GM21360 (cell line): ENCODE measurements around the gene AMIGO3.
"Not testable (repeated sequence)": the region's sequence is repeated elsewhere in the genome, so short reads cannot be mapped to it uniquely, and the experiment has no call there.

Source experiments
- ATAC-seq: cut with Tn5 transposase; IDR thresholded peaks from one replicate; pipeline ENCODE4 v1.9.1; 2021; ENCODE audit warnings: mild to moderate bottlenecking, moderate library complexity; ENCODE audit not compliant: unreplicated experiment

Gene AMIGO3

DNA sequence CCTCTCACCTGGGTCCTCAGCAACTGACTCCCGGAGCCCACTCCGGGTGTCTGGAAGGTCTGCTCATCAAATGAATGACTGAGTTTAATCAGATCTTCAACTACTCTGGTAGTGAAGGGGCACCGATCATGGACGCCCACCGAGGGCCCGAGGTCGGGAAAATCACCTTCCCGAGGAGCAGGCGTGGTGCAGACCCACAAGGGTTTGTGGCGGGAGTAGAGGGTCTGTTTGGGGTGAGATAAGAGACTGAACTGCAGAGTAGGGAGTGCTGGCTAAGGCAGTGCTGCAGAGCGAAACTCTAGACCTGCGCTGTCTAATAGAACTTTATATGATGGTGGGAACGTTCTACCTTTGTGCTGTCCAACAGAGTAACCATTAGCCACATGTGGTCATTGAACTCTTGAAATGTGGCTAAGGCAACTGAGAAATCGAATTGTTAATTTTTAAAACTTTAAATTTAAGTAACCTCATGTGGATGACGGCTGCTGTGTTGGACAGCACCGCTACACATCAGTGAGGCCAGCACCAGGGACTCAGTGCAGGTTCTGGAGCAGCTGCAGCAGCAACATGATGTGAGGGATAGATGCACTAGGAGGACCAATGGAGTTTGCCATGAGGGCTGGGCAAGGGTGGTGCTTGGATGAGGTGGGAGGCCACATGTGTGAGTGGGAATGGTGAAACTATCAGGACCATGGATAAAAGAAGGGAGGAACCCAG lies 29.4 kb downstream of the AMIGO3 start:
- ATAC-seq, result not testable (repeated sequence)

DNA sequence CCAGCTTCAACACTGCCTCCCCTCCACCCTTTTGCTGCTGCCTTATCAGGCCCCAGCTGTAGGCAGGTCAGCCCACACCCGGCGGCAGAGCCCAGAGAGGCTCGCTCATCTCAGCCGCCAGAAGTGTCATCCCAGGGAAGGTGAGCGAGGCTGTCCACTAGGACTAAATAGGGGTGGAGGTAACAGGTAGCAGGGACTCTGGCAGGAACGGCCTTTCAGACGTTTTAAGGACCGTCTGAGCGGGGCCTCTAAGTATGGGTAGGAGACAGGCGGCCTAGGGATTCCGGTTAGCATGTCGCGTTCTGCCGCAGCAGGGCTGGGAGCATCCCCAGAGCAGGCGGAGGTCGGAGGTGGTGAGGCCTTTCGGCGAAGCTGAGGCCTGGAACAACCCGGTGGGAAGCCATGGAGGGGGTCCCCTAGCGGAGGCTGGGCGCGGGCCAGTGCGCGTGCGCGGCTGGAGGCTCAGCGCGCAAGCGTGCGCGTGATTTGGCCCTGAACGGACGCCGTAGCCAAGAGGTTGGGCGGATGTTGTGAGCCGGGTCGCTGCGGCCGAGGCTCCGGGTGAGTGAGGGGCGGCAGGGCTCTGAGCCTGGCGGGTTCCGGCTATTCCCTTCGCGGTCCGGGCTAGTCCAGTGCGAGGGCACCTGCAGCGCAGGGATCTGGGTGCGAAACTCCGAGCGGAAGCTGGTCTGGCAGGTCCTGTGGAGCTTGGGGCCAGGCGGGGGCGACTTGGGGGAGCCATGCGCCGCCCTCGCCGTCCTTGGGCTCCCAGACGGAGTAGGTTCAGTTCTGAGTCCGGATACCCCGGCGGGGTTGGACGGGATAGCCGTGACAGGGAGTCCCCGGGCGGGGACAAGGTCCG lies 30.2 kb downstream of the AMIGO3 start, which contains the start of the genes MST1 and RNF123:
Gene MST1 (minus strand): TSS at position 429 of the 862 bp plus-strand sequence. CDS start 783 bp downstream, outside the sequence.
Gene RNF123 (plus strand): TSS at position 512 of the 862 bp plus-strand sequence. CDS start 1,609 bp downstream, outside the sequence.
- ATAC-seq, result peak; percentile 45

DNA sequence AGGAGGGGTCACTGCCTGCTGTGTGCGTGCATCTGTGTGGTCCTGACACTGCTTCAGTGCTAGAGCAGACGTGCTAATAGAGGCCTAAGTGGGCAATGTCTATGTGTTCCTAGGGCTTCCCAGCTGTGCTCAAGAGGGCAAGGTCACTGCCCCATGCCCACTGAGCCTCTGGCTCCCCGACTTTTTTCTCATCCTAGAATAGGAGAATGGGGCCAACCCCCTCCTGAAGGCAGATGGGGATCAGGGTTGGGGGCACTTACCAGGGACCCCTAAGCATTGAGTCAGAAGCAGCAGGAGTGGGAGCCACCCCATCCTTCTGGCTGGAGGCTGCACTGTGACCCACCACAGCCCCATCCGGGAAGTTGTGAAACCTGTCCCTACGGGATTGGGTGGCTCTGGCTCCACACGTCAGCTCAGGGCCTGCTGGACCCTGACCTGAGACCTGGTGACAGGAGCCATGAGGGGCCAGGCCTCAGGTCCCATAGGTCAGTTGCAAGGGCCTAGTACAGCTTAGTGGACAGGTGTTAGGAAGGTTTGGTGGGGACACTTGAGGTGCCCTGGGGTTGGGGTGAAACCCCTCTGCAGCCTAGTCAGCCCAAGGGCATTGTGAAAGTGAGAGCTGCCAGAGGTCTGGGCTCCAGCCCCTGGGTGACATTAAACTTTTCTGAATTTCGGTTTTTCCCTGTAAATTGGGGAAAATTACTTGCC lies 31.0 kb downstream of the AMIGO3 start:
- ATAC-seq, result peak; percentile 6

DNA sequence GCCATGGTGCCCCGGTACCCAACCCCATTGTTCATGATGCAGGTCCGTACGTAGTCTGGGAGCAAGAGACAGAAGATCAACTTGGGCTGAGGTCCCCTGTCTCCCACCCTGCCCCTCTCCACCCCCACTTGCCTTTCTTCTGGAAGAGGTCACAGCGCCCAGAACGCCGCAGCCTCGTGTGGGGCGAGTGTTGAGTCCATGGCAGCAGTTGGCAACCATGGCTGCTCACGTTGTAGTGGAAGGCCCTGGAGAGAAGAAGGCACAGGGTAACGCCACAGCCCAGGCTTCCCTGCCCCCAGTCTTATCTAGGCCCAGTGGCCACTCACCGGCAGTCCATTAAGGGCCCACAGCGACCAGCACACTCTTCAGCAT lies 32.1 kb downstream of the AMIGO3 start:
- ATAC-seq, result not testable (repeated sequence)

DNA sequence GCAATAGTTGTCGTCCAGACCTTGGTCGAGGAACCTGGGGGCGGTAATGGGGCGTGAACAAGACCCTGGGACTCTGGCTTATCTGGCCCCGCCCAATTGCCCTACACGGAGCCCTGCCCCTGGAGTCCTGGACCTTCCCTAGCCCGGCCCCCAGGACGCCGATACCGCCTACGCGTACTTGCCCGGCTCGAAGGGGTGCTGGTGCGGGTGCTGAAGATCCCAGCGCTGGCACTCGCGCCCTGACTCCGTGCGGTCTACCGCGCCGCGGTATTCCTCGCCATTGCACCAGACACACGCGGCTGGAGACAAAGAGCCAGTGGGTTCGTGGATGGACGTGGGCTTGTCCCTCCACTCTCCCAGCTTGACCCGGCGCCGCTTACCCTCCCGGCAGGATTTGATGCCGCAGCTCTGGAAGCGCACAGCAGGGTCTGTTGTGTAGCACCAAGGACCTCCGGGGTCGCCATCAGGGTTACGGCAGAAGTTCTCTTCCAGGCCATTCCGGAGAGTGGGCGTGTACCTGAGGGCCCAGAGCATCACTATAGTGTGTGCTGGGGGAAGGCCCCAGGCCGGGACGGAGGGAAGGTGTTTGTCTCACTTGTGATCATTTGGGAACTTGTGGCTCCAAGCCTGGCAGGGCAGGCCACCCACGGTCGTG lies 32.6 kb downstream of the AMIGO3 start:
- ATAC-seq, result not testable (repeated sequence)

DNA sequence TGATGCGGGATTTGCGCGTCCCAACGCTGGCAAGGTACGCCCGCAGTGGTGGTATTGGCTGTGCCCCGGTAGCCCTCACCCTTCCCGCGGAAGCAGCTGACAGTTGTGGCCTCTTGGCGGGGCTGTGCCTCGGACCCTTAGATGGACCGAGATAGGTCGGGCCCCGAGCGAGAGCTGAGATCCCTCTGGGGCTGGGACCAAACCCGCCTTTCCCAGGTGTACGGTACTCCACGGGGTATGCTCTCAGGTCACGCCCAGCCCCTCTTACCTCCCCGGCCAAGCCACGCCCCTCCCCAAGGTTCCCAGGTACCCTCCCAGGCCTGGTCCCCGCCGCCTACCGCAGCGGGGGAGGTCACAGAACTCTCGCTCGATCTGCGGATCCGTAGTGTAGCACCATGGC lies 33.1 kb downstream of the AMIGO3 start:
- ATAC-seq, result not testable (repeated sequence)

DNA sequence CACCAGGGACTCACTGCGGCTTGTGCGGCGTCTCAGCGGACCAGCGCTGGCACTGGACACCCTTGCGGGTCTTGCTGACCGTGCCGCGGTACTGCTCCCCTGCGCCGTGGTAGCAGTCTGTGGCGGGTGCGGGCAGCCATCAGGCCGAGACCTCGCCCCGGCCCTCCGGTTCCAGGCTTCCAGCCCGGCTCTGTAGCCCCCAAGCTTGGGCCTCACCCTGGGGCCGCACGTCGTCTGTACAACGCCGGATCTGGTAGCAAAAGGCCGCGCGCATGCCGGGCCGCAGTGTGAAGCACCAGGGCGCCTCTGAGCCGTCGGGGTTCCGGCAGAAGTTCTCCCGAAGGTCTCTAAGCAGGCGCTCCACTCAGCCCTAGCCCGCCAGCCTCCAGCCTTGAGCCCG lies 33.6 kb downstream of the AMIGO3 start:
- ATAC-seq, result not testable (repeated sequence)

DNA sequence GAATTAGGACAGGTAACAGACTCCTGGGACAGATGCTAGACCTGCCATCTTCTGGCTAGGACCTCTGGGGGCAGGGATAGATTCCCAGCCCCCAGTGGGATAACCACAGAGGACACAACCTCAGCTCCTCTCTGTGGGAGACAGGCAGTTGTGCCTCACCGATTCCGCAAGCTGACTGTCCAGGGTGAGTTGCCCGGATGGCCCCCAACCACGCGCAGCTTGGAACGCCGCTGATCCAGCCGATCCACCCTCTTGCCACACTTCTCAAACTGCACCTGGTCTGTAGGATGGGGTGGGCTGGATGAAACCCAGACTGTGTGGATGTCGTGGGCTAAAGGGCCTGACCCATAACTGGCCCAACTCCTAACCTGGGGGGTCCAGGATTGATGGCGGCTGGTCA lies 34.4 kb downstream of the AMIGO3 start:
- not testable (repeated sequence) for ATAC-seq

DNA sequence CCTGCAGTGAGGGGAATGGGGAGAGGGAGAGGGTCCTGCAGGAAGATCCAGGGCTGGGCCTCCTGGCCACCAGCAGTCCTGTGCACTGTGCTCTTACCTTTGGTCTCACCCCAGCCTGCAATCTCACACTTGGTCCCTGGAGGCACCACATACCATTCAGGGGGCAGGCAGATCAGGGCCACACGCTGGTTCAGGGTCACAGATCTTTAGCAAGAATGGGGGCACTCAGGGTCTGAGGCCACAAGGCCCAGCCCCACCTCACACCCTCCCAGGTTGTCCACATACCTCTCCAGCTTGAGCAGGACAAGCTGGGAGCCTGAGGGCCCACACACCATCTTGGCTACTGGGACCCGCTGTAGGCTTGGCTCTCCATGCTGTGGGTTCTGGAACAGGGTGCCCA lies 35.0 kb downstream of the AMIGO3 start:
- not testable (repeated sequence) for ATAC-seq

DNA sequence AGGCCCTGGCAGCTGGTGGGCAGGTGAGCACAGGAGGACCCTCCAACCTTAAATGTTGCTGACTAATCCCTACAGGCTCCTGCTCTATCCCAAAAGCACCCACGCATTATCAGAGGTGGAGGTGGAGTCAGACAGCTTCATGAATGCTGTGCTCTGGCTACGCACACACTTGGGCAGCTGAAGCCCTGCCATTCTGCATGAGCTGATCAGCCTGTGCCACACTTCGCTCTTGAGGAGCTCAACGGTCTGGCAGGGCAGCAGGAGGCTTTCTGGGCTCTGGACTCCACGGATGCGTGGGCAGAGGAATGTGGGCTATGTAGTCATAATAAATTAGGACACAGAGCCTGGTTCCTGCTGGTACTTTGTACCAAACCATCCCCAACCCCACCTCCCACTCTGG lies 36.3 kb downstream of the AMIGO3 start:
- ATAC-seq, result no peak

DNA sequence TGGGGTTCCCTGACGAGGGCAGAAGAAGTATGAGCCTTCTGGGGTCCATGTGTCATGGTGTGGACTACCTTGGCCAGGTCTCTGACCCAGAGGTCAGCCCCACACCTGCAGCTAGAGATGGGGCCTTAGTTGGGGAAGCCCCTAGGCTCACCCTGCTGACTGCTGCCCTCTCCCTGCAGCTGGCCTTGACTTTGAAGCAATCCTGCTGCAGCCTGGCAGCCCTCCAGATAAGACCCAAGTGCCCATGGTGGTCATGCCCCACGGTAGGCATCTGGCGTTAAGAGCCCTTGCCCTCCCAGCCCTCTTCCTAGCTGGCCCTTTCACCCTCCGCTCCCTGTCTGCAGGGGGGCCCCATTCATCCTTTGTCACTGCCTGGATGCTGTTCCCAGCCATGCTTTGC lies 37.9 kb downstream of the AMIGO3 start:
- no peak for ATAC-seq

DNA sequence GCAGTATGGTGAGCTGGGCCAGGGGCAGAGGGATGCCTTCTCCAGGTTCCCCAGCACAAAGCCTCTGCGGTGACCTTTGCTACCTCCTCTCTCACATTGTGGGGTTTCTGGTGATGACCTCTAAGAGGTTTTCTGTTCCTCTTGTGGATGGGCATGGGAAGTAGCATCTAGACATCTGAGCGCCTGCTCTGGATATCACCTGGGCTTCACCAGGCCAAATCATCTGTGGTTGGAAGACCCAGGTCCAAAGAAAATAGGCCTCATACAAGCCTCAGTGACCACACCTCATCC lies 38.3 kb downstream of the AMIGO3 start:
- ATAC-seq, result no peak

DNA sequence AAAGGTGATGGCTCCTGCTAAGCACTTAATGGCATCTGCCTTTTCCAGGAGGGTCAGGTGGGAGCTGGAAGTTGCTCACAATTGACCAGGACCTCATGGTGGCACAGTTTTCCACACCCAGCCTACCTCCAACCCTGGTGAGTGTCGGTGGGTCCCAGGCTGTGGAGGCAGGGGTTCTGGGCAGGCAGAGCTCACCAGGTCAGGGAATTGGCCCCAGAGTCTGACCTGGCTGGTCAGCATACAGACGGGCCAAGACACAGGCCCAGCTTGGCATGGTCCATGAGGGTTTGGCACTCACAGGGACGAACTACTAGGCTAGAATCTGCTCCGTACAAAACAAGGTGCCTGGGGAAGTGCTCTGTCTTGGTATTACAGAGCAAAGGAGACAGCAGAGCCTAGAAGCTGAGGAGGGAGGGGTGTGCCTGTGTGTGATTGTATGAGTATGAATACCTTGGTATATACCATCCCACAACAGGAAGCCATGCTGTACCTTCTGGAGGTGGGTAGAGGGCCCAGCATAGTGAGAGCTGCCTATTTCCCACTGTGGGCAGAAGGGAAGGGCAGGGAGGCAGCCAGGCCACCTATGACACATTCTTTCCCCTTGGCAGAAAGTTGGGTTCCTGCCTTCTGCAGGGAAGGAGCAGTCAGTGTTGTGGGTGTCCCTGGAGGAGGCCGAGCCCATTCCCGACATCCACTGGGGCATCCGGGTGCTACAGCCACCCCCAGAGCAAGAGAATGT lies 38.8 kb downstream of the AMIGO3 start:
- no peak for ATAC-seq

DNA sequence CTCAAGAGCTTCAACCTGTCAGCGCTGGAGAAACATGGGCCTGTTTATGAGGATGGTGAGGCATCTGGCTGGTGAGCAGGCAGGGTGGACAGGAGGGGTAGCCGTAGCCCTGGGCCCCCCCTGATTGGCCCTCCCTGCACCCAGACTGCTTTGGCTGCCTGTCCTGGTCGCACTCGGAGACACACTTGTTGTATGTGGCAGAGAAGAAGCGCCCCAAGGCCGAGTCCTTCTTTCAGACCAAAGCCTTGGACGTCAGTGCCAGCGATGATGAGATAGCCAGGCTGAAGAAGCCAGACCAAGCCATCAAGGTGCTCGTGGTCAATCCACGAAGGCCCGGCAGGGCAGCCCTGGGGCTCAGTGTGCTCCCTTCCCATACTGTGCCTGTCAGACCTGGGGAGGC lies 43.6 kb downstream of the AMIGO3 start:
- ATAC-seq, result no peak

DNA sequence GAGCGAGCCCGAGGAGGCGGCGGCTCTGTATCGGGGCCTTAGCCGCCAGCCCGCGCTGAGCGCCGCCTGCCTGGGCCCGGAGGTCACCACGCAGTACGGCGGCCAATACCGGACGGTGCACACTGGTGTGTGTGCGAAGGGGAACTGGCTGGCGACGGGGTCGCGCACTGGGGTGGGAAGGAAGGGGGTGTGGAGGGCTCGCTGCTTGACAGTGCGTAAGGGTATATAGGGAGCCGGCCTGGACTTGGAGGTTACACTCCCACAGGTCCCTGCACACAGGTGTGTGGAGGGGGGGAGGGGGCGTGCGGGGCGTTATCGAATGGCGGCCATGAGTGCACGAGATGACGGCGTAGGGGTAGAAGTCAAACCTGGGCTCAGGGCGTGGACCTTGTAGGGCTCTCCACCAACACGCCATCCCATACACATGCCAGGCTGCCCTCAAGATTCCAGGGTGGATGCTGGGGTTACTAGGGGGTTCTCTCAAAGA lies 44.9 kb downstream of the AMIGO3 start:
- ATAC-seq, result no peak

DNA sequence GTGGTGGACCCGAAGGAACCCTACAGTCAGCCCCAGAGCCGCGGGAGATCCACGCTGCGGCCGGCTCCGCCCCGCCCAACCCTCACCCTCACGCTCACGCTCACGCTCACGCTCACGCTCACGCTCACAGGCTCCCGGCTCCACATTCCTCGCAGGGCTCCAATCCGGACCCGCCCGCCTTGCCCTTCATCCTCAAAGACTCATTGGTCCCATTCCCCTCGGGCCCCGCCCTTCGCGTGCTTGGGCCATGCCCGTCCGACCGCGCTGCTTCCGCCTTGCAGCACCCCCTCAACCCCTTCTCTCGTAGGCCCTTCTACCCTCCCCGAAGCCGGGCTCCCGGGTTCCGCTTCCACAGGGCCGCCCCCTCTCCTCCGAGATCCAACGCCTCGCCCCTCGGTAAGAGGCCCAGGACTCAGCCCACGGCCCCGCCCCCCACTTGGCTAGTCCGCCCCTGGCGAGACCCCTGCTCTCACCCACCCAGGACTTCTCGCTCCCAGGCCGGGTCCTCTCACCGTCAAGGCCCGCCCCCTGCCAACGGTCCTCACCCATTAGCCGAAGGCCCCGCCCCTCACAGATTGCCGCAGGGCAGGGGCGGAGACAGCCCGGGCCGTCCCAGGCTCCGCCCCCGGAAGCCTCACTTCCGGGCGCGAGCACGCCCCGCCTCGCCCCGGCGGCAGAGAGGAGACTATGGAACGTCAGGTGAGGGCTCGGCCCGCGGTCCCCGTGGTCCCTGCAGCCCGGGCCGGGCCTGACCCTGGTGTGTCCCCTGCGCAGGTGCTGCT lies 45.6 kb downstream of the AMIGO3 start, which contains the start of gene APEH:
Gene APEH (plus strand): TSS at position 637 of the 782 bp plus-strand sequence. CDS start 51 bp downstream, at position 688.
- ATAC-seq, result peak; percentile 69

DNA sequence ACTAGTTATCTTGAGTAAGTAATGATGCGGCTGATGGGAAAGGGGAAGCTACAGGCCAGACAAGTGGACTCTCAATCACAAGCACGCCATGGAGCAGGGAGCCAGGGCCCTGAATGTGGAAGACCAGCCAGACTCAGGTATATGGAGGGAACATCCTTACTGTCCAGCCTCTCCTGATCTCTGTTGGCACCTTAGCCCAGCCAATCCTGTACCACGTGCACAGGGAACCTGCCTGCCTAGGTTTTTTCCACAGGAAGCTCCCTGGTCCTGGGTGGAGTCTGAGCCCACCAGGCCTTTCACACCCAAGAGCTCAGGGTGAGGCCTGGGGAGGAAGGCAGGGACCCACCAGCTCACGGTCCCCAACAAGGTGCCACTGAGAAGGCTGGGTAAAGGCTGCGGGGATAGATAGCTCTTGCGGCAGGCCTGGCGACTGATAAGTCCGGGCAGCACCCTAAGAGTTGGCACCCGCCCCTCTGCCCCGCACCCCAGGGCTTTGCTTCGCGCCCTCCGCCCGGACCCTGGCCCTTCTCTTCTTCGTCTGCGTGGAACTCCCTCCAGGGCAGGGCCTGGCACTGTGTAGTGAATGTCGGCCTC lies 46.3 kb downstream of the AMIGO3 start:
- no peak for ATAC-seq

DNA sequence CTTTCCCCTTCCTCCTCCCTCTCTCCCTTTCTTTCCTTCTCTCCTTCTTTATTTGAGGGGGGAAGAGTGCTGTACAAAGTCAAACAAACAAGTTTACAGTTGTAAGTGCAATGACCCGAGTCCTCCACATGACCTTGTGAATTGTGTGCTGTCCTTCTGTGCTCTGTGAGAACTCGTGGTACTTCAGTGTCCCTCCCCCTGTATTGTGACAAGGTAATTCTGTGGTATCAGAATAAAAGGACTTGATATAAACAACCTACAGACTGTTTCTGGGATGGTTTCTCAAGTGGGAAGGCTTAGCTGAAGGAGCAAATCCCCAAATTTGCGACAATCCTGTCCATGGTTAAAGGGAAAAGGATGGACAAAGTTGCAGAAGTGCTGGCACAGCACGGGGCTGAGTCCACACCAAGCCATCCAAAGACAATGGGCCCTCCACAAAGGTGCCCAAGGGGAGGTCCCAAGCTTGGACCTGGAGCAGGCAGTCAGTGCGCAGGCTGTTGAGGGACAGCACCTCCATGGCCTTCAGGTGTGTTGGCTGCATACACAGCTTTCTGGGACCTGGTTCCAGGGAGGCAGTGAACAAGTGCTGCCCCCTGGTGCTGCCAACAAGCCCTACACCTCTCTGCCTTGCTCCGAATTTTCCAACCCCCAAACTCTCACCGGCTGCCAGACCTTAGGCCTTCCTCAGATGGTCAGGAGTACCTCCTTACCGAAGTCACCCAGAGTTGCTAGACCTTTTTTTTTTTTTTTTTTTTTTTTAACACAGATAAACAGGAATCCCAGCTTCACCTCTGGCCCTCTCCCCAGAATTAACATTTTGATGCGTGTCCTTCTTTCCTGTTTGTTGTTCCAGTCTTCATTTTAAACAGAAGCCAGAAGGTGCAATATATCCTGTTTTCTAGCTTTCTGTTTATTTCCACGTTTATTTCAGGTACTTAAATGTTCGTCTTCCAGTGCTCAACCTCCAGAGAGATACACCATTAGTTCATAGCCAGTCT lies 47.9 kb downstream of the AMIGO3 start:
- ATAC-seq, result no peak
